GM19035 (cell line): Measurements from ENCODE around the gene RGS12.

Source experiments
- ATAC-seq: cut with Tn5 transposase; IDR thresholded peaks from one replicate; pipeline ENCODE4 v1.9.1; 2021; ENCODE audit not compliant: unreplicated experiment

RGS12 gene, protein sequence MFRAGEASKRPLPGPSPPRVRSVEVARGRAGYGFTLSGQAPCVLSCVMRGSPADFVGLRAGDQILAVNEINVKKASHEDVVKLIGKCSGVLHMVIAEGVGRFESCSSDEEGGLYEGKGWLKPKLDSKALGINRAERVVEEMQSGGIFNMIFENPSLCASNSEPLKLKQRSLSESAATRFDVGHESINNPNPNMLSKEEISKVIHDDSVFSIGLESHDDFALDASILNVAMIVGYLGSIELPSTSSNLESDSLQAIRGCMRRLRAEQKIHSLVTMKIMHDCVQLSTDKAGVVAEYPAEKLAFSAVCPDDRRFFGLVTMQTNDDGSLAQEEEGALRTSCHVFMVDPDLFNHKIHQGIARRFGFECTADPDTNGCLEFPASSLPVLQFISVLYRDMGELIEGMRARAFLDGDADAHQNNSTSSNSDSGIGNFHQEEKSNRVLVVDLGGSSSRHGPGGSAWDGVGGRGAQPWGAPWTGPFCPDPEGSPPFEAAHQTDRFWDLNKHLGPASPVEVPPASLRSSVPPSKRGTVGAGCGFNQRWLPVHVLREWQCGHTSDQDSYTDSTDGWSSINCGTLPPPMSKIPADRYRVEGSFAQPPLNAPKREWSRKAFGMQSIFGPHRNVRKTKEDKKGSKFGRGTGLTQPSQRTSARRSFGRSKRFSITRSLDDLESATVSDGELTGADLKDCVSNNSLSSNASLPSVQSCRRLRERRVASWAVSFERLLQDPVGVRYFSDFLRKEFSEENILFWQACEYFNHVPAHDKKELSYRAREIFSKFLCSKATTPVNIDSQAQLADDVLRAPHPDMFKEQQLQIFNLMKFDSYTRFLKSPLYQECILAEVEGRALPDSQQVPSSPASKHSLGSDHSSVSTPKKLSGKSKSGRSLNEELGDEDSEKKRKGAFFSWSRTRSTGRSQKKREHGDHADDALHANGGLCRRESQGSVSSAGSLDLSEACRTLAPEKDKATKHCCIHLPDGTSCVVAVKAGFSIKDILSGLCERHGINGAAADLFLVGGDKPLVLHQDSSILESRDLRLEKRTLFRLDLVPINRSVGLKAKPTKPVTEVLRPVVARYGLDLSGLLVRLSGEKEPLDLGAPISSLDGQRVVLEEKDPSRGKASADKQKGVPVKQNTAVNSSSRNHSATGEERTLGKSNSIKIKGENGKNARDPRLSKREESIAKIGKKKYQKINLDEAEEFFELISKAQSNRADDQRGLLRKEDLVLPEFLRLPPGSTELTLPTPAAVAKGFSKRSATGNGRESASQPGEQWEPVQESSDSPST (N-terminal part only)

DNA sequence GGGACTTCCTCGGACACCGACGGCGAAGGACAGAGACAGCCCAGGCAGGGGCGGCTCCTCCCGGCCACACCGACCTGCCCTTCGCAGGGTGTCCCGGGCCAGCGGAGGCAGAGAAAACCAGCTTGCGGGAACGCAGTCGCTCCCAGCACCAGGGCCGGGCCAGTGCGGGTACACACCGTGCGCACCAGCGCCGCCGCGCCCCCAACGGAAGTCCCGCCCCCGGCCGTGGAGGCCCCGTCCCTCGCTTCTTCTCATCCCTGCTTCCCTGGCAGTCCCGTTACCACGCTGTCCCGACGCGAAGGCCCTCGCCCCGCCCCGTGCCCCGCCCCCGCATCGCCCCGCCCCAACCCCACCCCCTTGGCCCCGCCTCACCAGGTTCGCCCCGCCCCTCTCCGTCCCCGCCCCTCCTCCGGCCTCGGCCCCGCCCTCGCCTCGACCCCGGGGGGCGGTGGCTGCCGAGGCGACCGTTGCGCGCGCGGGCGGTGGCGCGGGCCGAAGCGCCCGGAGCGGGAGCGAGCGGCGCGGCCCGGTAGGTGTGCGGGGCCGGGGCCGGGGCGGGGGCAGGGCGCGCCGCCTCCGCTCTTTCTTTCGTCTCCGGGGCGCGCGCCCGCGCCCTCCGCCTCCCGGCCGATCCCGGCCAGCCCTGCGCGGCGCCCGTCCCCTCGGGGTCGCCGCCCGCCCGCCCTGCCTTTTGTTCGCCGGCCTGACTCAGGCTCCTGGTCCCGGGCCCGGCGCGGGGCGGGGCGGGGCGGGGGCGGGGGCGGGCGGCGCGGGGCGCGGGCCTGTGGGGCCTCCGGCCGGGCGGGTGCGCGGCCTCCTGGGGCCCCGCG, at the start of gene RGS12:
TSS of gene RGS12 (plus strand) at position 451 of the 830 bp plus-strand sequence. CDS start 23,150 bp downstream, outside the sequence.
- peak; percentile 72 for ATAC-seq

- ATAC-seq, result no peak
Measured at GRCh38 chr4:3243136-3243780, 49.6 kb upstream of the RGS12 start.

DNA sequence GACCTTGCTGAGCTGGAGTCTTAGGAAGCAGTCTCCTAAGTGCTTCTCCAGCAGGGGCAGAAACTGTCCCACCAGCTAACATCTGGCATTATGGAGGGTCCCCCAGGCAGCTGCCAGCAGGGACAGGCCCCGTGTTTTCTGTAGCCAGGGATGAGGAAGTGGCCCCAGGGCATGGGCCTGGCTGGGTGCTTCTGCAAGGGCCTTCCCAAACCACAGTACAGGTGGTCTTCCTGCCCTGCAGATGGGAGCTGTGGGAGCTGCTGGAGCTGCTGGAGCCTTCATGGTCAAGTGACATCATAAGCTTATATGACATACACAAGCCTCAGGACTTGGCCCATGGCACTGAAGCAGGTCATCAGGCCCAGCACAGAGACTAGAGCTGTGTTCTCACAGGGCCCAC, 48.8 kb upstream of the RGS12 start:
- ATAC-seq, result no peak

GRCh38 chr4:3244747-3245146, 48.1 kb upstream of the RGS12 start:
- ATAC-seq, result no peak

GRCh38 chr4:3245676-3246075, 47.1 kb upstream of the RGS12 start:
- ATAC-seq, result no peak

DNA sequence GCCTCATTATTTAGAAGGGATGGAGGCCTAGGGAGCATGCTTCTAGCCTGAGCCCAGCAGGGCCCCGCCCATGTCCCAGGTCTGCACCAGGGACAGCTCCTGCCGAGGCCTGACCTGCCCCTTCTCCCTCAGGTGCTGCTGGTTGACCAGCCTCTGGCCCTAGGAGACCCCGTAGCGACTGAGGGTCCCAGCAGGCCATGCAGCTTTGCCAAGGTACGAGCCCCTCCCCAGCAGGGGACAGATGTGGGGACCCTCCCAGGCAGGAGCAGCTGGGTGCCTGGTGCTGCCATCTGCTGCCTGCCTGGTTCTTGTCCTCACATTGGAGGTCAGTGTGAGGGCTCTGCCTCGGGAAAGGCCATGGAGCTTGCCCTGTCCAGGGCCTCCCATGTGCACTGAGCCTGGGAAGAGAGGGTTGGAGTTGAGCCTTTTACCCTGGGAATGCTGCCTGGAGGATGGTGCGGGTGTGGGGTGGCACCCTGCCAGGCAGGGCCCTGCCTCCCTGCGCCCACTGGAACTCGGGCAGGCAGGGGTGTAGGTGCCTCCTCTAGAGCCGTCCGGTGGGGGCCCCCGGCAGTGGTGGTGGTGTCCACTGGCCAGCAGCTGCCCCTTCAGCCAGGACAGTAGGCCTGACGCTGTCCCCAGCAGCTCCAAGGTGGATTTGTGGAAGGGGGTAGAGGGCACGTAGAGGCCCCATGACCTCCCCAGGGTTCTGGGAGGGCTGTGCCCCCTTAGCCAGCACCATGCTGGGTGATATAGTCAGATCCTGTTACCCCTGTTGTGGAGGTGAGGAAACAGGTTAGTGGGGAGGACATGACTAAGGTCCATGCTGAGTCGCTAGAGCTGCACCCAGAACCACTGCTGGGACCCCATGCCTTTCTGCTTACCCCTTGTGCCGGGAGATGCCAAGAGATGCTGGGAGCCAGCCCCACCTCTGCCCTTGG, 46.1 kb upstream of the RGS12 start:
- ATAC-seq, result no peak

- ATAC-seq, result no peak
Measured at GRCh38 chr4:3247399-3248177, 45.2 kb upstream of the RGS12 start.

- ATAC-seq, result no peak
Measured at GRCh38 chr4:3248178-3248480, 44.7 kb upstream of the RGS12 start.

DNA sequence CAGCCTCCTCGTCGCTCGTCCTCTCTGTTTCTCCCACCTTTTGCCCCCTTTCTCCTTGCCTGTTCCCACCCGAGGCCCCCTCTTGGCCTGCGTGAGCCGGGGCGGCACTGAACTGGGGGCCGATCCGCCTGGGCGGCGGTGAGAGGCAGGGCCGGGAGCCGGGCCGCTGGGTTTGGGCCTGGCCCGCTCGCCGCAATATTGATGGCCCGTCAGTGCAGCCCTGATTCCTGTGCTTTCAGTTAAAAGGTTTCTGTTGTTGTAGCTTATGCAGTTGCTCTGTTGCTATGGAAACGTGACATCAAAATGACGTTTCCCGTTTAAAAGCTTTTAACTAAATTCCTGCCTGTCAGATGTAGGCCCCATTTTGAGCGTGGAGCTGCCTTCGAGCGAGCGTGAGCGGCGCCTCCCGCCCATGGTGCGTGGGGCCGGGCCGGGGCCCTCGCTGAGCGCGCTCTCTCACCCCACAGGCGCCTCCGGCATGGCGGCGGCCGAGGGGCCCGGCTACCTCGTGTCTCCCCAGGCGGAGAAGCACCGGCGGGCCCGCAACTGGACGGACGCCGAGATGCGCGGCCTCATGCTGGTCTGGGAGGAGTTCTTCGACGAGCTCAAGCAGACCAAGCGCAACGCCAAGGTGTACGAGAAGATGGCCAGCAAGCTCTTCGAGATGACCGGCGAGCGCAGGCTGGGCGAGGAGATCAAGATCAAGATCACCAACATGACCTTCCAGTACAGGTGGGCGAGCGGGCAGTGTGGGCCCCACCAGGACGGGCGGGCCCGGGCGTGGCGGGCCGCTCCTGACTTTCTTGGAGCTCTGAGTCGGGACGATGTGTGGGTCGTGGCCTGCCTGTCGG, 43.8 kb upstream of the RGS12 start, which contains the start of gene MSANTD1:
TSS of gene MSANTD1 (plus strand) at position 349 of the 851 bp plus-strand sequence. CDS start at position 413, 64 bp downstream.
- ATAC-seq, result no peak

- no peak for ATAC-seq
Measured at GRCh38 chr4:3249711-3250437, 42.9 kb upstream of the RGS12 start.

DNA sequence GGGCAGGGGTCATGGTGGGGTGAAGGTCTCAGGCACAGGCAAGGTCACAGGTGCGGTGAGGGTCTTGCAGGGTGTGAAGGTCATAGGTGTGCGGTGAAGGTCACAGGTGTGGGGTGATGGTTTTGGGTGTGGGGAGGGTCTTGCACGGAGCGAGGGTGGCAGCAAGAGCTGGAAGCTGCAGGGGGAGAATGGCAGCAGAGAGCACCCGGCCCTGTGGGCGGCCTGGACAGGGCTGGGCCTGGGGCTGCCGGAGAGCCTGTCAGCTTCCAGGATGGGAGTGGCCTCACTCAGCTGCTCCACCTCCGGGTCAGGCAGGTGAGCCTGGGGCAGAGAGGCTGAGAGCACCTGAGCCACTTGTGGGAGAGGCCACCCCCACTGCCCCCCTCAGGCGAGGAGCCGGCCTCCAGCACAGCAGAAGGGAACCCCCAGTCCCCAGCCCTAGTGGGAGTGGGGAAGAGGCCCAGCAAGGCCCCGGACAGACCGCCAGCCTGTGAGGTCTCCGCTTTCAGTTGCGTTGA, 42.3 kb upstream of the RGS12 start:
- ATAC-seq, result no peak

DNA sequence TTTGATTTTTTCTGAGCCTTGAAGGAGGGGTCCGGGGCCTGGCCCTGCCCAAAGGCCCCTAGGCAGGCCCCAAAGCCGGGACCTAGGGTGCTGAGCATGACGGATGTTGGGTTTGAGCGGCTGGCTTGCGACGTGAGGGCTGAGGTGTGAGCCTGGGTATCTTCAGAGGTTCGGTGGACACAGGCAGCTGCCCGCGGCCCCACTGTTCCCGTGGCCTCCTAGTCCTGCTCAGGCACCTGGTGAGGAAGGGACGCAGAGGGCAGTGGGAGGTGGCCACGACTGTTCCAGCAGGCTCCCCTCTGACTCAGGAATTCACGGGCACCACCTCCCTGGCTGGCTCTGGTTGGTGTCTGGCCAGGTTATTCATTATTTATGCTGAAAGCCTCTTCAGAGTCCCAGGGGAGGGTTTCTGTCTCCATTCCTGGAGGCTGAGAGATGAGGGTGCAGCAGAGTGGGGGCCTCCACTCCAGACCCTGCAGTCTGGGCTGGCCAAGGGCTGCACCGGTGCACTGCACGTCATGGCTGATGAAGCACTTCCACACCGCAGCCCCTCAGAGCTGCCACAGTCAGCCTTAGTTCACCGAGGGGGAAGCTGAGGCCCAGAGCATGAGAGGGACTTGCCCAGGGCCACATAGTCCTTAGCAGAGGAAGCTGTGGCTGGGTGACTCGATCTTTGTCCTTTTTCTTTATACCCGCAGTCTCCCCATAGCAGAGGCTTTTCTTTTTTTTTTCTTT, 41.7 kb upstream of the RGS12 start:
- no peak for ATAC-seq

DNA sequence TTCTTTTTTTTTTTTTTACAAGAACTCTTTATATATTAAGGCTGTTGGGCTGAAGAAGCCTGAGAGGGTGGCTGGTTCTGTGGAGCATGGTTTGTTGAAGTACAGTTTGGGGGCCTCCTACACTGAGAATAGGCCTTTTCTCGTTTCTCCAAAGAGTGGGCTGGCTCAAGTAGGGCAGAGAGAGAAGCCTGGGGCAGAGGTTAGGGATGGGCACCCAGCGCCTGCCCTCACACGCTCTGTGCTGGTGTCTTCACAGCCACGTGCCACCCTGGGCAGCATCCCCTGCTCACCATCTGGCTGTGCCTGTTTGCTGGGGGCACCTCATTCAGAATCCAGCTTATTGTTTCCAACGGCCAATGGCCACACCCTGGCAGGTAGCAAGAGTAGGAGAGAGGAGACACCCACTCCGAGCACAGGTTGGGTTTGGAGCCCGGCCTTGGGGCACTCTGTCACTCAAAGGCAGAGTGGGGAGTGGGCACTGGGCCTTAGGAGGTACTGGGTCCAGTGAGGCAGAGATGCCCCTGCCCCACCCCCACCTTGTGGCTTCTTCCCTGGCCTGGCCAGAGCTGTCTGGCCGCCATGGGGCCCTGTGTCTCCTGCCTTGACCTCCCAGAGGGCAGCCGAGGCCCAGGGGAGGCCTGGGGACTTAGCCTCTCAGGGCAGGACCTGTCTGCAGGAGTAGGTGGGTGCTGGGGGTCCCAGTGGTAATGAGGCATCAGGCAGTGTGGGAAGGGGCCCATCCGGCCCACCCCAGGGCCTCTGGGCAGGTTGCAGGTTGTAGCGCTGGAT, 40.9 kb upstream of the RGS12 start:
- ATAC-seq, result no peak

DNA sequence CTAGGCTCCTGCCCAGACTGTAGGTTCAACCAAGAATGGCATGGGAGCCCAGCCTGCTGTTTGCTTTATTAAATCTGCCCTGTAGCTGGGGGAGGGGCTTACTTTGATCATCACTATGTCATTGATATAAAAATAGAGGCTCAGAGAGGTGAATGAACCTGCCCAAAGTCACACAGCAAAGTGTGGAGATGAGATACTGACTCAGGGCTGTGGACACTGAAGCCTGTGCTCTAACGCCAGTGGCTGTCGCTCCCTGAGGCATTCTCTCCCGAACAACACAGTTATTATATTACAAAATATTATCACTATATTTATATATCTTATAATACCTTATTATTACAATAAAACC, 40.4 kb upstream of the RGS12 start:
- ATAC-seq, result no peak
